Astrocyte (in vitro differentiated cells and primary cell): ENCODE results near the gene TRAF3IP1. TPM values are rescaled to one million over a fixed set of nuclear protein-coding genes. Genes with fewer than 3 reads are reported as not detected.
A peak's percentile ranks its signal among the peaks of the same experiment; 100 is the strongest.

ENCODE experiments used
- DNase-seq: peaks from one replicate; pipeline ENCODE4 v3.0.0-alpha.2; 2010; ENCODE audit warnings: low read depth
- FAIRE-seq: peaks from 2 replicates; lab custom pipeline; 2011; peaks lifted over from hg19 to GRCh38; lab: Jason Lieb, UNC
- H2AFZ ChIP-seq: 2 replicates; pipeline ENCODE4 v1.6.0; 2012; ENCODE audit warnings: low read depth, low read length, inconsistent platforms
- H3K27ac ChIP-seq: 2 replicates; pipeline ENCODE4 v1.5.1; 2011; ENCODE audit warnings: low read depth, low read length, inconsistent platforms
- H3K27me3 ChIP-seq: 2 replicates; pipeline ENCODE4 v1.6.0; 2011; ENCODE audit warnings: low read length, inconsistent platforms; ENCODE audit not compliant: insufficient read depth
- H3K36me3 ChIP-seq: 2 replicates; pipeline ENCODE4 v1.5.1; 2011; ENCODE audit warnings: low read length, inconsistent platforms; ENCODE audit not compliant: insufficient read depth
- H3K4me1 ChIP-seq: 2 replicates; pipeline ENCODE4 v1.5.1; 2011; ENCODE audit warnings: low read length, inconsistent platforms; ENCODE audit not compliant: insufficient read depth
- H3K4me2 ChIP-seq: 2 replicates; pipeline ENCODE4 v1.6.0; 2012; ENCODE audit warnings: low read length, inconsistent platforms
- H3K4me3 ChIP-seq: 2 replicates; pipeline ENCODE4 v1.5.1; 2011; ENCODE audit warnings: low read depth, mild to moderate bottlenecking, low read length, inconsistent platforms; ENCODE audit not compliant: insufficient read depth
- H3K79me2 ChIP-seq: 2 replicates; pipeline ENCODE4 v1.6.0; 2012; ENCODE audit warnings: mild to moderate bottlenecking, low read length, inconsistent platforms; ENCODE audit not compliant: insufficient read depth
- H3K9ac ChIP-seq: 2 replicates; pipeline ENCODE4 v1.6.0; 2012; ENCODE audit warnings: mild to moderate bottlenecking, low read length, inconsistent platforms
- H3K9me3 ChIP-seq: 2 replicates; pipeline ENCODE4 v1.5.1; 2012; ENCODE audit warnings: low read depth, mild to moderate bottlenecking, low read length, inconsistent platforms; ENCODE audit not compliant: insufficient read depth
- H4K20me1 ChIP-seq: 2 replicates; pipeline ENCODE4 v1.6.0; 2012; ENCODE audit warnings: low read length, inconsistent platforms; ENCODE audit not compliant: insufficient read depth
- H3K27ac Mint-ChIP-seq: one replicate; pipeline ENCODE4 v1.8.0; 2021; ENCODE audit warnings: mild to moderate bottlenecking, mixed read lengths; ENCODE audit not compliant: unreplicated experiment
- H3K27me3 Mint-ChIP-seq: one replicate; pipeline ENCODE4 v1.8.0; 2021; ENCODE audit warnings: low read depth, mixed read lengths; ENCODE audit not compliant: unreplicated experiment
- H3K36me3 Mint-ChIP-seq: one replicate; pipeline ENCODE4 v1.8.0; 2021; ENCODE audit warnings: low read depth, mixed read lengths; ENCODE audit not compliant: unreplicated experiment
- H3K4me1 Mint-ChIP-seq: one replicate; pipeline ENCODE4 v1.8.0; 2021; ENCODE audit warnings: low read depth, mixed read lengths; ENCODE audit not compliant: unreplicated experiment
- H3K4me3 Mint-ChIP-seq: one replicate; pipeline ENCODE4 v1.8.0; 2021; ENCODE audit warnings: mild to moderate bottlenecking, moderate library complexity, mixed read lengths; ENCODE audit not compliant: unreplicated experiment
- H3K9me3 Mint-ChIP-seq: one replicate; pipeline ENCODE4 v1.8.0; 2021; ENCODE audit warnings: mild to moderate bottlenecking, mixed read lengths; ENCODE audit not compliant: unreplicated experiment
- EZH2 ChIP-seq: IDR thresholded peaks from 2 replicates; pipeline ENCODE4 v1.6.1; 2012; ENCODE audit warnings: mild to moderate bottlenecking, low read length, inconsistent platforms; ENCODE audit not compliant: insufficient read depth
- total RNA-seq: library from RNA; stranded (reverse); gene quantifications from 2 replicates; pipeline ENCODE4 v1.2.1, GENCODE V29; 2021
- TF ChIP-seq, protein P1 (sequence below): IDR thresholded peaks from 2 replicates; pipeline ENCODE4 v1.5.1; 2011; ENCODE audit warnings: low read depth, mild to moderate bottlenecking, inconsistent platforms, low read length, moderate library complexity; ENCODE audit not compliant: insufficient read depth

TRAF3IP1 gene
- total RNA-seq, 1 donor from 2014 or later, result 19.6 TPM

DNA sequence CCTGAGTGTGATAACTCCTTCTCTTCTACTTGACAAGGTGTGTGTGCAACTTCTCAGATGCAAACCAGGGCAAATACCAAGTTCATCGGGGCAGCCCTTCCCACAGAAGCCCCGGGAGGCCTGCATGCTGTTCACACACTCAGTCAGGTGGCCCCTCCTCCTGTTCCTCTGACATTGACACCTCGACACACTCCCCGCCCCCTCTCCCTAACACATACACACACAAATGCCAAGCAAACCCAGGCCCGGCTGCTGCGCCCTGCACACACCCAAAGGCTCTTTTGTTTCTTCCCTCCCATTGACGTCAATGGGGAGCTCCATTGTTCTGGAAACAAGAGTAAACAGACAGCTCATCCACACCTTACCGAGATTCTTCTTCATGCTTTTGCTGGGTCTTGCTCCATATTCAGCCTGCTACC is 30.2 kb upstream of the TRAF3IP1 start:
- TF ChIP-seq, protein P1, sequence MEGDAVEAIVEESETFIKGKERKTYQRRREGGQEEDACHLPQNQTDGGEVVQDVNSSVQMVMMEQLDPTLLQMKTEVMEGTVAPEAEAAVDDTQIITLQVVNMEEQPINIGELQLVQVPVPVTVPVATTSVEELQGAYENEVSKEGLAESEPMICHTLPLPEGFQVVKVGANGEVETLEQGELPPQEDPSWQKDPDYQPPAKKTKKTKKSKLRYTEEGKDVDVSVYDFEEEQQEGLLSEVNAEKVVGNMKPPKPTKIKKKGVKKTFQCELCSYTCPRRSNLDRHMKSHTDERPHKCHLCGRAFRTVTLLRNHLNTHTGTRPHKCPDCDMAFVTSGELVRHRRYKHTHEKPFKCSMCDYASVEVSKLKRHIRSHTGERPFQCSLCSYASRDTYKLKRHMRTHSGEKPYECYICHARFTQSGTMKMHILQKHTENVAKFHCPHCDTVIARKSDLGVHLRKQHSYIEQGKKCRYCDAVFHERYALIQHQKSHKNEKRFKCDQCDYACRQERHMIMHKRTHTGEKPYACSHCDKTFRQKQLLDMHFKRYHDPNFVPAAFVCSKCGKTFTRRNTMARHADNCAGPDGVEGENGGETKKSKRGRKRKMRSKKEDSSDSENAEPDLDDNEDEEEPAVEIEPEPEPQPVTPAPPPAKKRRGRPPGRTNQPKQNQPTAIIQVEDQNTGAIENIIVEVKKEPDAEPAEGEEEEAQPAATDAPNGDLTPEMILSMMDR, result no peak
- TF ChIP-seq EZH2, result no peak
- Histone ChIP-seq H3K27ac (no peak overlapping the region), H3K9ac (no peak overlapping the region), H3K27me3 (no peaks in the 10 kb centered on the region), H3K4me3 (no peak overlapping the region), H3K9me3 (no peaks in the 10 kb centered on the region), H3K4me1 (peaks cover 40% of the 10 kb centered on the region), H2AFZ (no peak overlapping the region), H4K20me1 (peaks cover 13% of the 10 kb centered on the region), H3K4me2 (peak overlapping the region; percentile 91), H3K79me2 (peaks cover 14% of the 10 kb centered on the region), H3K36me3 (no peaks in the 10 kb centered on the region)
- peaks cover 25% of the 10 kb centered on the region for H3K4me1 Mint-ChIP-seq
- peak overlapping the region; percentile 41 for H3K27ac Mint-ChIP-seq
- no peaks in the 10 kb centered on the region for H3K9me3 Mint-ChIP-seq
- H3K27me3 Mint-ChIP-seq, result peaks cover 13% of the 10 kb centered on the region
- no peaks in the 10 kb centered on the region for H3K36me3 Mint-ChIP-seq
- FAIRE-seq (no peak), DNase-seq (peak; percentile 43)
- H3K4me3 Mint-ChIP-seq, result peak overlapping the region; percentile 40

- H3K27ac ChIP-seq, result no peak overlapping the region
- FAIRE-seq (no peak), DNase-seq (no peak)
- no peaks in the 10 kb centered on the region for H3K9me3 ChIP-seq
- peaks cover 33% of the 10 kb centered on the region for H3K4me1 ChIP-seq
- H3K36me3 ChIP-seq, result no peaks in the 10 kb centered on the region
- H3K79me2 ChIP-seq, result peaks cover 9% of the 10 kb centered on the region
- Mint-ChIP-seq H3K27me3 (peaks cover 18% of the 10 kb centered on the region), H3K36me3 (no peaks in the 10 kb centered on the region), H3K4me1 (peaks cover 21% of the 10 kb centered on the region), H3K4me3 (no peak overlapping the region), H3K9me3 (no peaks in the 10 kb centered on the region), H3K27ac (no peak overlapping the region)
- peaks cover 7% of the 10 kb centered on the region for H4K20me1 ChIP-seq
- no peak for TF ChIP-seq EZH2
- TF ChIP-seq, protein P1, result no peak
- H3K27me3 ChIP-seq, result no peaks in the 10 kb centered on the region
- H3K9ac ChIP-seq, result no peak overlapping the region
- H3K4me3 ChIP-seq, result no peak overlapping the region
- H2AFZ ChIP-seq, result no peak overlapping the region
- H3K4me2 ChIP-seq, result no peak overlapping the region
These were observed 29.4 kb upstream of the TRAF3IP1 start for GRCh38 chr2:238290715-238291549.
